GM18502 (cell line): Measurements from ENCODE around the gene PCDH20.

ENCODE experiments used
- ATAC-seq: cut with Tn5 transposase; IDR thresholded peaks from one replicate; pipeline ENCODE4 v1.9.1; 2021; ENCODE audit warnings: mild to moderate bottlenecking; ENCODE audit not compliant: unreplicated experiment, poor library complexity

Gene PCDH20

DNA sequence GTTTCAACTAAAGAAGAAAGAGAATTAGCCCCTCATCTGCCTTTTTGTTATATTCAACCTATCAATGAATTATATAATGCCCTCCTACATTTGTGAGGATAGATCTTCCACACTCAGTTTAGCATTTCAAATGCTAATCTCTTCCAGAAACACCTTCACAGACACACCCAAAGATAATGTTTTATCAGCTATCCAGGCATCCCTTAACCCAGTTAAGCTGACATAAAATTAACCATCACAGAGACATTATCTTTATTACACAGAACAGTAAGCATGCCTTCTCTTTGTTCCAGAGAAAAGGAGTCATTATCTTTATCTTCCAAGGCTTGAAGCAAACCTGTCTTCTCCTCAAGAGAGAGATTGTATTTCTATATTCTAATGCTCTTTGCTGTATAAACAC lies 53.1 kb downstream of the PCDH20 start:
- no peak for ATAC-seq
